ENCODE measurements around the gene NEMP1. TPM values are rescaled to one million over a fixed set of nuclear protein-coding genes. Genes with fewer than 3 reads are reported as not detected.
A peak's percentile ranks its signal among the peaks of the same experiment; 100 is the strongest.
"Not testable (repeated sequence)": the region's sequence is repeated elsewhere in the genome, so short reads cannot be mapped to it uniquely, and the experiment has no call there.

NEMP1 gene
- total RNA-seq, 1 donor from 2014 or later: 14.1 TPM

GRCh38 chr12:57018906-57019305 lies 59.7 kb downstream of the NEMP1 start:
- DNase-seq: no peak
- ATAC-seq: no peak
- Histone ChIP-seq H3K9me3 (no peaks in the 10 kb centered on the region), H3K27me3 (peaks cover 8% of the 10 kb centered on the region), H3K4me1 (no peaks in the 10 kb centered on the region), H3K27ac (no peak overlapping the region), H3K36me3 (no peaks in the 10 kb centered on the region), H3K4me3 (no peak overlapping the region)
- TF ChIP-seq, protein P1, sequence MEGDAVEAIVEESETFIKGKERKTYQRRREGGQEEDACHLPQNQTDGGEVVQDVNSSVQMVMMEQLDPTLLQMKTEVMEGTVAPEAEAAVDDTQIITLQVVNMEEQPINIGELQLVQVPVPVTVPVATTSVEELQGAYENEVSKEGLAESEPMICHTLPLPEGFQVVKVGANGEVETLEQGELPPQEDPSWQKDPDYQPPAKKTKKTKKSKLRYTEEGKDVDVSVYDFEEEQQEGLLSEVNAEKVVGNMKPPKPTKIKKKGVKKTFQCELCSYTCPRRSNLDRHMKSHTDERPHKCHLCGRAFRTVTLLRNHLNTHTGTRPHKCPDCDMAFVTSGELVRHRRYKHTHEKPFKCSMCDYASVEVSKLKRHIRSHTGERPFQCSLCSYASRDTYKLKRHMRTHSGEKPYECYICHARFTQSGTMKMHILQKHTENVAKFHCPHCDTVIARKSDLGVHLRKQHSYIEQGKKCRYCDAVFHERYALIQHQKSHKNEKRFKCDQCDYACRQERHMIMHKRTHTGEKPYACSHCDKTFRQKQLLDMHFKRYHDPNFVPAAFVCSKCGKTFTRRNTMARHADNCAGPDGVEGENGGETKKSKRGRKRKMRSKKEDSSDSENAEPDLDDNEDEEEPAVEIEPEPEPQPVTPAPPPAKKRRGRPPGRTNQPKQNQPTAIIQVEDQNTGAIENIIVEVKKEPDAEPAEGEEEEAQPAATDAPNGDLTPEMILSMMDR (IDR thresholded peaks at IDR 0.05): no peak
- intact Hi-C loops (cut with DNase I): no loop called here

DNA sequence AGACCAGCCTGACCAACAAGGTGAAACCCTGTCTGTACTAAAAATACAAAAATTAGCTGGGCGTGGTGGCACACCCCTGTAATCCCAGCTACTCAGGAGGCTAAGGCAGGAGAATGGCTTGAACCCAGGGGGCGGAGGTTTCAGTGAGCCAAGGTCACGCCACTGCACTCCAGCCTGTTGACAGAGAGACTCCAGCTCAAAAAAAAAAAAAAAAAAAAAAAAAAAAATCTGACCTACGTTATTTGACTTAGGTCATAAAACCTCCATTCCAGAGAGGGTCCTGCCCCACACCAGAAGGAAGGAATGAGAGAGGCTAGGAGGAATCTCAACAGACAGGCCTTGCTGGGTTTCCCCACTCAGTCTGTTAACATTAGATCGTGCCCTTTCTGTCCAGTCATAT lies 60.2 kb downstream of the NEMP1 start:
- H3K27ac ChIP-seq; H3K27me3 ChIP-seq; intact Hi-C loops (cut with DNase I); H3K9me3 ChIP-seq; H3K4me1 ChIP-seq; ATAC-seq; H3K36me3 ChIP-seq; H3K4me3 ChIP-seq; DNase-seq: not testable (repeated sequence)

DNA sequence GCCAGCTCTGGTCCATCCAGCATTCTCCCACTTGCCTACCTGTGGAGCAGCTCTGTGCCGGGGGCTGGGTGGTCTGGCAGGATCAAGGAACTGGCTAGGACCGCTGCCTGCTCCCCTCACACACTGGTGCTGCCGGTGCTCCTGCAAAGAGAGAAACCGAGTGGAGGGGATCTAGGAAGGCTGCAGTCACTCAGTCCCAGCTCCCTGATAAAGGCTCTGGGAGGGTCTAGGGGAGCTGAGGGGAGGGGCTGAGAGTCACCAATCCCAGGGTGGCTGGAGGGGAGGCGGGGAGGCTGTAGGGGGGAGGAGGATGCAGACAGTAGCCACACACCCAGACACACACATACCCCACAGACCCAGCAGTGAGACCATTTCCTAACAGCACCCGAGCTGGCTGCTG lies 62.2 kb downstream of the NEMP1 start, which contains the start of gene TAC3:
TAC3 (minus strand) TSS at position 182 of the 400 bp plus-strand sequence. CDS start 732 bp downstream, outside the sequence.
- Histone ChIP-seq H3K9me3 (no peaks in the 10 kb centered on the region), H3K4me1 (no peaks in the 10 kb centered on the region), H3K27me3 (peaks cover 8% of the 10 kb centered on the region), H3K4me3 (no peak within 1 kb of the TSS), H3K36me3 (no peaks in the 10 kb centered on the region), H3K27ac (no peak within 1 kb of the TSS)
- ATAC-seq (peak; percentile 24), DNase-seq (no peak)
- TF ChIP-seq, protein P1 (IDR thresholded peaks at IDR 0.05): no peak
- intact Hi-C loops (cut with DNase I): no loop called here

- no peaks in the 10 kb centered on the region for H3K36me3 ChIP-seq
- TF ChIP-seq, protein P1 (IDR thresholded peaks at IDR 0.05): no peak
- H3K9me3 ChIP-seq: no peaks in the 10 kb centered on the region
- DNase-seq: no peak
- intact Hi-C loops (cut with DNase I): no loop called here
- ATAC-seq: no peak
- H3K27ac ChIP-seq: no peak overlapping the region
- no peak overlapping the region for H3K4me3 ChIP-seq
- no peaks in the 10 kb centered on the region for H3K4me1 ChIP-seq
- peaks cover 8% of the 10 kb centered on the region for H3K27me3 ChIP-seq
Observed at GRCh38 chr12:57012600-57013465, 65.8 kb downstream of the NEMP1 start.

GRCh38 chr12:57011438-57012424 lies 66.9 kb downstream of the NEMP1 start:
- H3K36me3 ChIP-seq: no peaks in the 10 kb centered on the region
- H3K4me1 ChIP-seq: peaks cover 3% of the 10 kb centered on the region
- H3K27me3 ChIP-seq: peaks cover 8% of the 10 kb centered on the region
- H3K9me3 ChIP-seq: no peaks in the 10 kb centered on the region
- intact Hi-C loops (cut with DNase I): no loop called here
- DNase-seq: no peak
- no peak overlapping the region for H3K27ac ChIP-seq
- no peak overlapping the region for H3K4me3 ChIP-seq
- no peak for ATAC-seq
- TF ChIP-seq, protein P1 (IDR thresholded peaks at IDR 0.05): no peak

Measured in upper lobe of right lung (tissue), 1 donor.